Activated CD8-positive, alpha-beta T cell treated with anti-CD3 and anti-CD28 coated beads for 36 hours (primary cell): Measurements from ENCODE around the gene THADA. TPM values are rescaled to one million over a fixed set of nuclear protein-coding genes. Genes with fewer than 3 reads are reported as not detected.
"Not testable (repeated sequence)": the region's sequence is repeated elsewhere in the genome, so short reads cannot be mapped to it uniquely, and the experiment has no call there.

Experiments used
- ATAC-seq: fragments of 200-7000 bp; cut with Tn5 transposase; one replicate; pipeline ENCODE4 v1.10.0; 2021; ENCODE audit warnings: mild to moderate bottlenecking, moderate library complexity
- CTCF ChIA-PET: fragments of 350-600 bp; sonication (Branson Sonifier 250); formaldehyde crosslinking; loops from one replicate; lab custom pipeline; 2021; ENCODE audit warnings: antibody characterized with exemption; lab: Charles Lee
- POLR2A ChIA-PET: fragments of 350-600 bp; sonication (Branson Sonifier 250); formaldehyde crosslinking; loops from one replicate; lab custom pipeline; 2021; ENCODE audit warnings: antibody characterized with exemption; lab: Charles Lee
- DNase-seq: peaks from one replicate; pipeline ENCODE4 v3.0.0-alpha.2; 2020
- H3K27ac Mint-ChIP-seq: one replicate; pipeline ENCODE4 v1.8.0; 2021; ENCODE audit warnings: mild to moderate bottlenecking, mixed read lengths
- H3K27me3 Mint-ChIP-seq: one replicate; pipeline ENCODE4 v1.8.0; 2021; ENCODE audit warnings: mixed read lengths
- H3K36me3 Mint-ChIP-seq: one replicate; pipeline ENCODE4 v1.8.0; 2021; ENCODE audit warnings: low read depth, mixed read lengths
- H3K4me1 Mint-ChIP-seq: one replicate; pipeline ENCODE4 v1.8.0; 2021; ENCODE audit warnings: low read depth, mixed read lengths
- H3K4me3 Mint-ChIP-seq: one replicate; pipeline ENCODE4 v1.8.0; 2021; ENCODE audit warnings: mild to moderate bottlenecking, moderate library complexity, mixed read lengths
- H3K9me3 Mint-ChIP-seq: one replicate; pipeline ENCODE4 v1.8.0; 2021; ENCODE audit warnings: mixed read lengths
- intact Hi-C: fragments of 100-400 bp; cut with micrococcal nuclease; formaldehyde crosslinking; loops from one replicate; pipeline ENCODE4 v1.10.0; 2022
- total RNA-seq, 2 experiments: library from RNA; stranded (reverse); gene quantifications; one replicate each; pipeline ENCODE4 v1.2.3, GENCODE V29; 2021
- TF ChIP-seq, protein P1 (sequence below): fragments of 200-600 bp; IDR thresholded peaks from one replicate; pipeline ENCODE4 v1.8.0; 2022; ENCODE audit warnings: antibody characterized with exemption, mild to moderate bottlenecking

Gene THADA
- total RNA-seq, 2 experiments from 2014 or later, result 31.3 to 31.6 TPM

- H3K4me3 Mint-ChIP-seq, result no peak overlapping the region
- DNase-seq, result no peak
- ChIA-PET POLR2A (no interaction called here), CTCF (interaction anchor here (0.6 to 1.1 kb wide), 3 partner anchors 9 to 355 kb away, joined by 3 to 4 read pairs (median 3); no protein-coding TSS in a partner anchor)
- no peak for ATAC-seq
- peaks cover 3% of the 10 kb centered on the region for H3K4me1 Mint-ChIP-seq
- no peaks in the 10 kb centered on the region for H3K9me3 Mint-ChIP-seq
- no peaks in the 10 kb centered on the region for H3K27me3 Mint-ChIP-seq
- TF ChIP-seq, protein P1, sequence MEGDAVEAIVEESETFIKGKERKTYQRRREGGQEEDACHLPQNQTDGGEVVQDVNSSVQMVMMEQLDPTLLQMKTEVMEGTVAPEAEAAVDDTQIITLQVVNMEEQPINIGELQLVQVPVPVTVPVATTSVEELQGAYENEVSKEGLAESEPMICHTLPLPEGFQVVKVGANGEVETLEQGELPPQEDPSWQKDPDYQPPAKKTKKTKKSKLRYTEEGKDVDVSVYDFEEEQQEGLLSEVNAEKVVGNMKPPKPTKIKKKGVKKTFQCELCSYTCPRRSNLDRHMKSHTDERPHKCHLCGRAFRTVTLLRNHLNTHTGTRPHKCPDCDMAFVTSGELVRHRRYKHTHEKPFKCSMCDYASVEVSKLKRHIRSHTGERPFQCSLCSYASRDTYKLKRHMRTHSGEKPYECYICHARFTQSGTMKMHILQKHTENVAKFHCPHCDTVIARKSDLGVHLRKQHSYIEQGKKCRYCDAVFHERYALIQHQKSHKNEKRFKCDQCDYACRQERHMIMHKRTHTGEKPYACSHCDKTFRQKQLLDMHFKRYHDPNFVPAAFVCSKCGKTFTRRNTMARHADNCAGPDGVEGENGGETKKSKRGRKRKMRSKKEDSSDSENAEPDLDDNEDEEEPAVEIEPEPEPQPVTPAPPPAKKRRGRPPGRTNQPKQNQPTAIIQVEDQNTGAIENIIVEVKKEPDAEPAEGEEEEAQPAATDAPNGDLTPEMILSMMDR, result no peak
- intact Hi-C loops, result no loop called here
- H3K36me3 Mint-ChIP-seq, result peaks cover 3% of the 10 kb centered on the region
- no peak overlapping the region for H3K27ac Mint-ChIP-seq
These were observed 293.5 kb downstream of the THADA start for GRCh38 chr2:43302182-43302960.

DNA sequence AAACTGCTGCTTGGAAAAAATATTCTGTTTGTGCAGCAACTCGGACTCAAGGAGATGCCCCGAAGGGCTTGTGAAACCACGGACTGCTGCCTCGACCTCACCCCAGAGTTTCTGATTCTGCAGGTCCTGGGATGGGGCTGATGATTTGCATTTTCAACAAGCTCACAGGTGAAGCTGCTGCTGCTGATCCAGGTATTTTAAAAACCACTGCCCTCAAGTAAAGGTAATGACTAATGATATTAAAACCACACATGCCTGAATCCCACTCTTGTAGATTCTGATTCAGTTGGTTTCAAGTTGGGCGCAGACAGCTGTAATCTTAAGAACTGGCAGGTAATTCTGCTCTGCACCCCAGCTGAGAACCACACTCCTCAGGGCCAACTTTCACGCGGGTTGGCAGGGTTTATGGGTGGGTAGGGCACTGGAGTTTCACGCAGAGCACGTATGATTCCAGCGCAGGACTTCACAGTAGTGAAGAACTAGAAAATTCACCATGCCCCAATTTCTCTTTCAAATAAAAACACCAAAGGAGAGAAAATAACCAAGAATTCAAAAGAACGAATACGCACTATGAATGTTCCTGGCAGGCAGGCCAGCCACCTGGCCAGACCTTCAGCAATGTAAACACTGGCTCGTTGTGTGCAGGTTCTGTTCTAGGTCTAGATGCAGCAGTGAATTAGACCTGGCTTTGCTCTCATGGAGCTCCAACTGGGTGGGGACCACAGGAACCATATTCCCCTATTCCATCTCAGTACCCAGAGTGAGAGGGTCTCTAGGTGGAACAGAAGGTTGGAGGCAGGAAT is 294.9 kb downstream of the THADA start:
- H3K9me3 Mint-ChIP-seq, result no peaks in the 10 kb centered on the region
- H3K27me3 Mint-ChIP-seq, result no peaks in the 10 kb centered on the region
- ChIA-PET CTCF (interaction anchor here (1.0 kb wide), 1 partner anchor 184 kb away, joined by 3 read pairs; no protein-coding TSS in a partner anchor), POLR2A (no interaction called here)
- DNase-seq (no peak), ATAC-seq (no peak)
- H3K4me3 Mint-ChIP-seq, result no peak overlapping the region
- H3K36me3 Mint-ChIP-seq, result peaks cover 4% of the 10 kb centered on the region
- no peak overlapping the region for H3K27ac Mint-ChIP-seq
- intact Hi-C loops, result no loop called here
- TF ChIP-seq, protein P1, result no peak
- peaks cover 3% of the 10 kb centered on the region for H3K4me1 Mint-ChIP-seq

GRCh38 chr2:43300222-43300621 is 295.6 kb downstream of the THADA start:
- intact Hi-C loops, result no loop called here
- CTCF ChIA-PET, result interaction anchor here (1.2 kb wide), 1 partner anchor 184 kb away, joined by 5 read pairs; no protein-coding TSS in a partner anchor
- Mint-ChIP-seq H3K9me3 (no peaks in the 10 kb centered on the region), H3K27ac (no peak overlapping the region), H3K4me1 (peaks cover 7% of the 10 kb centered on the region), H3K27me3 (no peaks in the 10 kb centered on the region), H3K36me3 (peaks cover 4% of the 10 kb centered on the region), H3K4me3 (no peak overlapping the region)
- no peak for ATAC-seq
- no peak for DNase-seq
- POLR2A ChIA-PET, result no interaction called here
- TF ChIP-seq, protein P1, result no peak

DNA sequence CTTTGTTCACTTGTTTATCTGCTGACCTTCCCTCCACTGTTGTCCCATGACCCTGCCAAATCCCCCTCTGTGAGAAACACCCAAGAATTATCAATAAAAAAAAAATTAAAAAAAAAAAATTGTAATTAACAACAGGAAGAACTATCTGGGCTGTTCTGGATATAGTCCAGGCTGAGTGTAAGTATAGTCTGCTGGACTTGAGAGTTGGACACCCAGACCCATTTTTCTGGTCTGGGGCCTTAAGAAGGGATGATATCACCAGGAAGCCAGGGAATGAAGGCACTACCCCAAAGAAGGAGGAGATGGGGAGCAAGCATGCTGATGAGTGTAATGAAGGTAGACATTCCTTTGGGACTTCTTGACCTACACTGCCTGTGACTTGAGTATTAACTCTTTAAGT is 297.3 kb downstream of the THADA start:
- peaks cover 7% of the 10 kb centered on the region for H3K36me3 Mint-ChIP-seq
- H3K9me3 Mint-ChIP-seq, result no peaks in the 10 kb centered on the region
- no peak overlapping the region for H3K27ac Mint-ChIP-seq
- no peaks in the 10 kb centered on the region for H3K27me3 Mint-ChIP-seq
- no peak for ATAC-seq
- H3K4me1 Mint-ChIP-seq, result peaks cover 24% of the 10 kb centered on the region
- intact Hi-C loops, result no loop called here
- CTCF ChIA-PET, result no interaction called here
- TF ChIP-seq, protein P1, result no peak
- no peak overlapping the region for H3K4me3 Mint-ChIP-seq
- DNase-seq, result no peak
- POLR2A ChIA-PET, result no interaction called here

GRCh38 chr2:43297740-43298139 is 298.1 kb downstream of the THADA start:
- intact Hi-C loops, ATAC-seq, H3K9me3 Mint-ChIP-seq, H3K4me3 Mint-ChIP-seq, H3K27me3 Mint-ChIP-seq, POLR2A ChIA-PET, H3K27ac Mint-ChIP-seq, CTCF ChIA-PET, DNase-seq: not testable (repeated sequence)
- Mint-ChIP-seq H3K4me1 (peaks cover 29% of the 10 kb centered on the region), H3K36me3 (peaks cover 12% of the 10 kb centered on the region)
